Suprapubic skin (tissue), 3 donors: ENCODE measurements around the gene RPH3AL.

Source experiments
- POLR2AphosphoS5 ChIP-seq, 3 donors: sonication (generic); formaldehyde crosslinking; IDR thresholded peaks; one replicate each; pipeline ENCODE4 v1.6.1; 2017; ENCODE audit warnings: antibody characterized with exemption in 3 of 3
- TF ChIP-seq, protein P1 (sequence below), 2 donors: fragments of 200-600 bp in 1 of 2; fragments of 450-650 bp in 1 of 2; sonication (generic) in 1 of 2; IDR thresholded peaks; one replicate each; pipeline ENCODE4 v1.5.1; 2016 to 2019; ENCODE audit warnings: antibody characterized with exemption in 2 of 2, mild to moderate bottlenecking in 1 of 2, moderate library complexity in 1 of 2

DNA sequence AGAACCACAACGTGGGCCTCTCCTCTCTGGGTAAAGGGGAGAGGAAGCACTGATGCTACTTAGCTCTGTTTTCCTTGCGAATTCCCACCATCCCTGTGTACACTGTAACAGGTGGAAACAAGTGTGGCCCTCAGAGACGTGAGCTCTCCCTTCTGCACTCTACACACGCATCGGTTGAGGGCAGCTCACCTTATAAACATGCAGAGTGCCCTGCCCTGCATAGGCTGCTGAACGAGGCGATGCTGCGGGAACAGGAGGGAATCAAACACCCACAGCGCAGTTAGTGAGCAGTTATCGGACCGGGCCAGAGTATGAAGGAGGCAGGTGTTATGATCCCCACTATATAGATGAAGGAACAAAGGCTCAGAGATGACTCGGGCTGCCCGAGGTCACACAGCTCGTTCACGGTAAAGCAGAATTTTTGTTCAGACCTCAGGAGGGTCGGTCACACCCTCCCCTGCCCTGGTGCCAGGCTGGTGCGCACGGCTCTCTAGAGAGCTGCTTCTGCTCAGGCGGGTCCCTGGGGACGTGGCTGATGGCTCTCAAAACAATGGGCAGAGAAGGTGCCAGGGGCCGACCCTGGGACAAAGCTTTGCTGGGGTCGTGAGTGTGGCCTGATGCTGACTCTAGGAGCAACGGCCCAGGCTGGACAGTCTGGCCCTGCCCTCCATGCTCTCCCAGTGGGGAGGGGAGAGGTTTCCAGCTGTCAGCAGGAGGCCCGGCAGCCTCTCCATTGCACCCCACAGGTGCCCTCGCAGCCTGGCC lies 68.5 kb downstream of the RPH3AL start:
- TF ChIP-seq POLR2AphosphoS5 (IDR thresholded peaks at IDR 0.05), result no peak
- TF ChIP-seq, protein P1, sequence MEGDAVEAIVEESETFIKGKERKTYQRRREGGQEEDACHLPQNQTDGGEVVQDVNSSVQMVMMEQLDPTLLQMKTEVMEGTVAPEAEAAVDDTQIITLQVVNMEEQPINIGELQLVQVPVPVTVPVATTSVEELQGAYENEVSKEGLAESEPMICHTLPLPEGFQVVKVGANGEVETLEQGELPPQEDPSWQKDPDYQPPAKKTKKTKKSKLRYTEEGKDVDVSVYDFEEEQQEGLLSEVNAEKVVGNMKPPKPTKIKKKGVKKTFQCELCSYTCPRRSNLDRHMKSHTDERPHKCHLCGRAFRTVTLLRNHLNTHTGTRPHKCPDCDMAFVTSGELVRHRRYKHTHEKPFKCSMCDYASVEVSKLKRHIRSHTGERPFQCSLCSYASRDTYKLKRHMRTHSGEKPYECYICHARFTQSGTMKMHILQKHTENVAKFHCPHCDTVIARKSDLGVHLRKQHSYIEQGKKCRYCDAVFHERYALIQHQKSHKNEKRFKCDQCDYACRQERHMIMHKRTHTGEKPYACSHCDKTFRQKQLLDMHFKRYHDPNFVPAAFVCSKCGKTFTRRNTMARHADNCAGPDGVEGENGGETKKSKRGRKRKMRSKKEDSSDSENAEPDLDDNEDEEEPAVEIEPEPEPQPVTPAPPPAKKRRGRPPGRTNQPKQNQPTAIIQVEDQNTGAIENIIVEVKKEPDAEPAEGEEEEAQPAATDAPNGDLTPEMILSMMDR (IDR thresholded peaks at IDR 0.05), result no peak
